Endometrial microvascular endothelial cells (primary cell): ENCODE results near the gene PDE7B. TPM values are rescaled to one million over a fixed set of nuclear protein-coding genes. Genes with fewer than 3 reads are reported as not detected.

ENCODE experiments used
- in situ Hi-C: cut with HindIII; loops from 2 replicates; pipeline ENCODE4 v1.10.0; 2017; ENCODE audit warnings: low sequenced_read_pairs, low pct_unique_long_range_greater_than_20kb; ENCODE audit errors: inconsistent ontology term
- total RNA-seq: library from RNA; depleted of rRNA; stranded (reverse); fragments of >200 nt; gene quantifications from one replicate; pipeline ENCODE4 v1.2.3, GENCODE V29; 2015; ENCODE audit errors: inconsistent ontology term

Gene PDE7B
- total RNA-seq, 1 donor from 2014 or later = 17.9 TPM

DNA sequence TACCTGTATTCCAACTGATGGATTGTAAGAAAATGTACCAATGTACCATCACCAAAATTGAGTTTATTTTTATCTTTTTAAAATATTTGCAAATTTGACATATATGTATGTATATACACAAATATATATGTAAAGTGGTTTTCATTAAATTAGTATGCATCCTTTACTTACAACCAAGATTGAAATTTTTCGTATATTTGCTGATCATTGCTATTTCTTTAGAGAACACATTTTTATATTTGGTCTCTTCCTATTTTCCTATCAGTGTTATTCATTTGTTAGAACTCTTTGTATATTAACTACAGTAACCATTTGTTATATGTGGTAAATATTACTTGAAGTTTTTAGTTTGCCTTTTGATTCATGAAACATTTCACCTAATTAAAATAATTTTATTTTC, 324.4 kb downstream of the PDE7B start:
- in situ Hi-C loops = no loop called here

DNA sequence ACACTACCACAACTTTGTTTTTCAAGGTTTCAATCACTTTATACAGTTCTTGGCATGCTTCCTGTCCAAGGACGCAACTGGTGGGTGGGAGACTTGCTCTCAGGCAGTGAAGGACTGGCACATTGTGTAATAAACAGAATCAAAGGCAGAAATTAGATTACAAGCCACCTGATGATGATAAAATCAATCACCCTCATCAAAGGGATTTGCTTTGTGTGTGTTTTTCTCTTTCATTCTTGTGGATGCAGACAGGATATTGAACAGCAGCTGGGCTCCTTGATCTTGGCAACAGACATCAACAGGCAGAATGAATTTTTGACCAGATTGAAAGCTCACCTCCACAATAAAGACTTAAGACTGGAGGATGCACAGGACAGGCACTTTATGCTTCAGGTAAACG, 327.2 kb downstream of the PDE7B start:
- in situ Hi-C loops = no loop called here

DNA sequence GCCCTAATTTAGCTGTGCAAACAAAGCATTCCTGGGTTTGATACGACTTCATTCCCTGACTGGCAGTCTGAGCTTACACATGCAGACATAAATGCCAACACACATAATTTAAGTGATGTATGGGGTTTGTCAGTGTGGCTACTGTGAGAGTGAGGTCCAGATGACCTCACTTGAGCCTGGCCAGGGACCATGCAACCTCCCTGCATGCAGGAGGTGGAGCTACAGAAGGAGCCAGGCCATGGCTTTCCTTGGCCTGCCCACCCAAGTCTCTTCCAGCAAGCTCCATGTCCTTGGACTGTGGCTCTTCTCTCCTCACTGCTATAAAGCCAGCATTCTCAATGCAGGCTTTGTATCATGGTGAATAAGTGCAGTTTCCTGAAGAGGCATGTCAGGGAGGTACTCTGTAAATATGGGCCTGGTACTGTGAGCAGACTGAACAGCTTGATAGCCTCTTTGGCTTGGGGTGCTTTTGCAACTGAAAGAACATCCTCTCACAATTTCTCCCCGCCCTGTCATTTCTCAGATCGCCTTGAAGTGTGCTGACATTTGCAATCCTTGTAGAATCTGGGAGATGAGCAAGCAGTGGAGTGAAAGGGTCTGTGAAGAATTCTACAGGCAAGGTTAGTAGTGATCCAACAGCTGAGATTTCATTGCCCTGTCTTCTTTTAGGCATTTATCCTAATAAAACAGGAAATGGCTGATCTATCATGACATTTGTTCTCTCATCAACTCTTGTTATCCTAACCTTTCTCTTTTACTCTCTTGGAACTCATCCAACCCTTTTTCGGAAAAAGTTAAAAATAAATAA, 329.4 kb downstream of the PDE7B start:
- in situ Hi-C loops = no loop called here

- in situ Hi-C loops = no loop called here
Observed at GRCh38 chr6:136181512-136181833, 330.0 kb downstream of the PDE7B start.

GRCh38 chr6:136181861-136182260, 330.4 kb downstream of the PDE7B start:
- in situ Hi-C loops = no loop called here

DNA sequence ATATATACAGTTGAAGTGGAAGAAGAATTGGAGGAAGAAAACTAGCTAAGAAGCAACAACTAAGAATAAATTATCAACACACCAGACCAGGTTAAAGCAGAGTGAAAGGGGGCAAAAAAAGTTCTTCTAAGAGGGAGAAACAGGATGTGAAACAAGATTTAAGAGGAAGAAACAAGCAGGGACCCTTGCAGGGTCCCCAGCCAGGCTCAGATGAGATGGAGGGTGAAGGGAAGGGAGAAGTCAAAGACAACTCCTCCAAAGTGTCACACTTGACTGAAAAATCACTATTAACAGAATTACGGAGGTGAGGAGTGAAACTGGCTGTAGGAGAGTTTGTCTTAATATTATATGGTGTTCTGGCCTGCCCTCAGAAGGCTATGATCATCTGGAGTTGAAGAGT, 333.2 kb downstream of the PDE7B start:
- in situ Hi-C loops = no loop called here

GRCh38 chr6:136186363-136186762, 334.9 kb downstream of the PDE7B start:
- in situ Hi-C loops = no loop called here

GRCh38 chr6:136188486-136188885, 337.0 kb downstream of the PDE7B start:
- in situ Hi-C loops = no loop called here

- in situ Hi-C loops = no loop called here
Observed at GRCh38 chr6:136189104-136189503, 337.6 kb downstream of the PDE7B start.

DNA sequence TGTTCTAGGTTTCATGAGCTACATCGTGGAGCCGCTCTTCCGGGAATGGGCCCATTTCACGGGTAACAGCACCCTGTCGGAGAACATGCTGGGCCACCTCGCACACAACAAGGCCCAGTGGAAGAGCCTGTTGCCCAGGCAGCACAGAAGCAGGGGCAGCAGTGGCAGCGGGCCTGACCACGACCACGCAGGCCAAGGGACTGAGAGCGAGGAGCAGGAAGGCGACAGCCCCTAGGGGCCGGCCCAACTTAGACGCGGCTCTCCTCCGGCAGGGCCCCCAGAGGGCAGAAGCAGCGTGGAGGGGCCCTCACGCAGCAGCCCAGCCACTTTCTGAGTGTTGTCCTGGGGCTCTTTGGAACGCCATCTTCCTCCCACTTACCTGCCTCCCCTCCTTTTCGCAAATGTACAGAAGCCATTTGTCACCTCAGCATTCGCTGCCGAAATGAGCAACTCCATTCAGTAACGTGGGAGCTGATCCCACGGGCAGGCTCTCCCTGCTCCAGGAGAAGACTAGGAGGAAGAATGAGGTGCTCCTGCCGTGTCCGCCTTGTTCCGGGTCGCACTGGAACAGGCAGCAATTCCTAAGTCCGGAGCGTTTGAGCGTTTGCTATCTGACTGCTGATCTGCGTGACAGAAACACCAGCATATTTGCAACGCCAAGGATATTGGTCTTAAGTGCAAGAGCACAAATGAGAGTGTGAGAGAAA, 340.3 kb downstream of the PDE7B start:
- in situ Hi-C loops = no loop called here

- in situ Hi-C loops = no loop called here
Observed at GRCh38 chr6:136192902-136193301, 341.4 kb downstream of the PDE7B start.

DNA sequence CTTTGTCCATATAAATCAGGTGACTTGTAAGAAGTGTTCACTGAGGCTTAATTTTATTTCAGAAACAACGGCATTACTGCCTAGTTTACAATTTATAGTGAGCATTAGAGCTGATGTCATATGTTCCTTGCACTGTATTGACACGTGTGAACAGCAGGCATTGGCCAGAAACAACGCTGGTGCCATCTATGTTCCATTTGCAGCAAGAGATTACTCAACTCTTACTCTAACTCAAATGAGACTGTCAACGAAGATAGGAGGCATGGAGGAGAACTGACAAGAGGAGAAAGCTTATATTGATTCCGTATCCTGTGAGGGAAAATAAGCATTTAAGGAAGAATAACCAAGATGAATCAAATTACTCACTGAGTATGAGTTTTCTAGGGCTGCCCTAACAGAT, 350.2 kb downstream of the PDE7B start:
- in situ Hi-C loops = no loop called here

DNA sequence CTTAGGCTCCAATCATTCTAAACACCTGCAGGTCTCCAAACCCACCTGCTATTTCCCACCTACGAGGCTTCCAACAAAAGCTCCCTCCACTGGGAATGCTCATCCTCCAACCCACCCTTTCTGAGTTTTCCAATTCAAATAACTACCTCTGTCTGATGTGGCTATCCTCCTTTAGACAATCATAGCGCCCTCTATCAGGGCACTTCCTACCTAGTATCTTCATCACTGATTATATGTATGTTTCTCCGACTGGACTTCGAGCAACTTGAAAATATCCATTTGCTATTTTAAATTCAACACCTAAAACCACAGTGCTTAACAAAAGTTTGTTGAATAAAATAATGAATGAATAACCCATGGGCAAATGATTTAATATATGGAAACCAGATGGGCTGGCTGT, 357.3 kb downstream of the PDE7B start:
- in situ Hi-C loops = no loop called here

DNA sequence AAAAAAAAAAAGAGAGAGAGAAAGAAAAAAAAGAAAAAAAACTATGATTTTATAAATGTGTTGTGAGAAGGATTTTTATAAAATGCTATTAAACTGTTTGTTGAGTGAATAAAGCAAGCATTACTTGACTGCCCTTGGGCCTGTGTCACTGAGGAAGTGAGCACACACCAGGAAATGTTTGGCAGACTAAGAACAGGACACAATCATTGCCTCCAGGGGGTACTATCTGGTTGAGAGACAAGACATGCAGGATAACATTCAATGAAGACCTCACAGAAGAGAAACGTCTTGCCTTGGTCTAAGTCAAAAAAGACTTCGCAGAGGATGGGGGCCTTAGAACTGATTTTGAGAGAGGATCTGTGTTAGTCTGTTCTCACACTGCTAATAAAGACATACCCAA, 358.0 kb downstream of the PDE7B start:
- in situ Hi-C loops = no loop called here

DNA sequence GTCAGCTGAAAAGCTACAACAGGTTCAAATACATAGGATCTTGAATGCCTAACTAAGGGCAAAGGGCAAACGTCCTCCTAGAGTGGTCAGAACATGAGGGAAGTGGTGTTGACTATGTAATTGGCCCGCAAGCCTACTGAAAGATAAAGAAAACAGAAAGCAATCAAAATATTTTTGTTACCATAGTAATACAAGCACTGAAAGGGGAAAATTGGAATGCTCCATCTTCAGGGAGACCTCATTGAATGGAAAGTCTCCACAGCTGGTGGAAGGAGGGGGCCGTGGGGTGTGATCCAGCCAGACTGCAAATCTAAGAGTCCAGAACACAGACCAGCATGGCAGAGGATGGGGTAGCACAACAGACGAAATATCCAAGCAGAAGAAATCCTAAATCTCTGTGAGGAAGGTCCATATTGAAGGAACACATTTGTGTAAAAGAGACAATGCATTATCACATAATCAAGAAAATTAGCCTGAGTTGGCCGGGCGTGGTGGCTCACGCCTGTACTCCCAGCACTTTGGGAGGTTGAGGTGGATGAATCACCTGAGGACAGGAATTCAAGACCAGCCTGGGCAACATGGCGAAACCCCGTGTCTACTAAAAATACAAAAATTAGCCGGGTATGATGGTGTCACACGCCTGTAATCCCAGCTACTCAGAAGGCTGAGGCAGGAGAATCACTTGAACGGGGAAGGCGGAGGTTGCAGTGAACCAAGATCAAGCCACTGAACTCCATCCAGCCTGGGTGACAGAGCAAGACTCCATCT, 359.1 kb downstream of the PDE7B start:
- in situ Hi-C loops = no loop called here

DNA sequence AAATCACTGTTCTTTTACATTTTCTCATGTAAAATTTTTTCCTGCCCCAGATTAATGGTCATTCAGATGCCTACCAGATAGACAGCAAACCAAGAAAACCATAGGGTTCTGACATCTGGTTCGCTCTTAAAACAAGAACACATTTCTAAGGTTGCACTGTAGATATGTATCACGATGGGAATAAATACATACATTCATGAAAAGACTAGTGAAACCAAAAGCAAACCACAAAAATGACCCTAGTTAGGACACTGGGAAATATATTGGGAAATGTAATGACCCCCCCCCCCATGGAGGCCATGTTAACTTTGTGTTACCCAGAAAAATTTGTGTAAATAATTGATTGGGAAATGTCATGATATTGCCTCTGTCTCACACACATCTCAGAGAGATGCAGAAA, 361.1 kb downstream of the PDE7B start:
- in situ Hi-C loops = no loop called here

GRCh38 chr6:136213012-136213539, 361.6 kb downstream of the PDE7B start:
- in situ Hi-C loops = no loop called here

DNA sequence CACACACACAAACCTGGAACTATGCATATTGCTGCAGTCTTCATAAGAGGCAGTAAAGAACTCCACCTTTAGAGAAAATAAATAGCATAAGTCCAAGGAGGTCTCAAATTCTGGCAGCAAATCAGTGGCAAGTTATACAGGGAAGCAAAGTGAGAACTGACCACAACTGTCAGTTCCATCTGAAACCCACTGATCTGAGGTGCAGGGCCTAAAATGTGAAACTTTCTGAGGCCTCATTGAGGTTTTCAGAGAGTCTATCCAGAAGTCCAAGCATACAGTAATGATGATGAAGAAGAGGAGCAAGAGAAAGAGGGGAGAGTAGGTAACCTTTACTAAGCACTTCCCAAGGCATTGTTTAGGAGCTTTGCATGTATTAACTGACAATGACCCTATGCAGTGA, 362.4 kb downstream of the PDE7B start:
- in situ Hi-C loops = no loop called here

DNA sequence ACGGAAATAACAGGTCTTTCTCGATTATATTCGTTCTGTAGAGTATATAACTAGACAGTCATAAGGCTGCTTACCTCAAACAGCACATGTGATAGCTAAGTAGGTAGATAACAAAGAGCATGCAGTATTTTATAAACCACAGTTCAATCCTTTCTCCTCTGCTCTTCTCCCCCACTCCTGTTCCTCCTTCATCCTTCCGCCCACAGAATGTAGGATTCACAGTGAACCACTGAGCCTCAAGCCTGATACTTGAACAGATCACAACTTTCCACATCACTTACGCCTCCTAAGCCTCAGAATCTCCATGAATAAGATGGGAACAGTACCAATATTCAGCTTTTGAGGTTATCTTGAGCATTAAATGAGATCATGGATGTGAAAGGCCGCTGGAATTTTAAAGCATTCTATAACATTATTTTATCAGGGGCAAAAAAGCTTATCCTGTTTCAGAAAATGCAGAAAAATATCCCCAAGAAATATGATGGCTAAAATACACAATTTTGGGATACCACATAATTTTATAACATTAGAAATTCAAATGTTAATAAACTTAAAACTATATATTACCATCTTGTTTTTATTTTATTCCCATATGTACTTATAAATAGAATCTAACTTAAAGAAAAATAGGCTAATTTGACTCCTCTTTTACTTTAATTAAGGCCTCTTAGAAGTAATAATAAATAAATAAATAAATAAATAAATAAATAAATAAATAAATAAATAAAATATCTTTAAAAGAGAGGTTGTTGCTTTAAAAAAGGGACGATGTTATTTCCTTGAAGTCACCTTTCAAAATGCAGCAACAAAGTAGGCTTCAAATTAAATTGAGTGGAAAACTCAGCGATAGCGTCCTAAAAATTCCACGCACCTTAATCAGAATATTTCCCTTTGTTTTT, 365.3 kb downstream of the PDE7B start:
- in situ Hi-C loops = no loop called here
